Breast epithelium (tissue), 3 donors: ENCODE data around the gene MAU2.

Experiments
- POLR2A ChIP-seq: fragments of 450-650 bp; IDR thresholded peaks from one replicate; pipeline ENCODE4 v1.6.1; 2016; ENCODE audit warnings: antibody characterized with exemption, mild to moderate bottlenecking, moderate library complexity
- POLR2AphosphoS5 ChIP-seq, 3 donors: sonication (generic); formaldehyde crosslinking; IDR thresholded peaks; one replicate each; pipeline ENCODE4 v1.6.1; 2017; ENCODE audit warnings: antibody characterized with exemption in 3 of 3
- TF ChIP-seq, protein P1 (sequence below), 3 donors: fragments of 450-650 bp; IDR thresholded peaks; one replicate each; pipeline ENCODE4 v1.5.1; 2016 to 2017; ENCODE audit warnings: antibody characterized with exemption in 3 of 3, mild to moderate bottlenecking in 3 of 3, moderate library complexity in 3 of 3

DNA sequence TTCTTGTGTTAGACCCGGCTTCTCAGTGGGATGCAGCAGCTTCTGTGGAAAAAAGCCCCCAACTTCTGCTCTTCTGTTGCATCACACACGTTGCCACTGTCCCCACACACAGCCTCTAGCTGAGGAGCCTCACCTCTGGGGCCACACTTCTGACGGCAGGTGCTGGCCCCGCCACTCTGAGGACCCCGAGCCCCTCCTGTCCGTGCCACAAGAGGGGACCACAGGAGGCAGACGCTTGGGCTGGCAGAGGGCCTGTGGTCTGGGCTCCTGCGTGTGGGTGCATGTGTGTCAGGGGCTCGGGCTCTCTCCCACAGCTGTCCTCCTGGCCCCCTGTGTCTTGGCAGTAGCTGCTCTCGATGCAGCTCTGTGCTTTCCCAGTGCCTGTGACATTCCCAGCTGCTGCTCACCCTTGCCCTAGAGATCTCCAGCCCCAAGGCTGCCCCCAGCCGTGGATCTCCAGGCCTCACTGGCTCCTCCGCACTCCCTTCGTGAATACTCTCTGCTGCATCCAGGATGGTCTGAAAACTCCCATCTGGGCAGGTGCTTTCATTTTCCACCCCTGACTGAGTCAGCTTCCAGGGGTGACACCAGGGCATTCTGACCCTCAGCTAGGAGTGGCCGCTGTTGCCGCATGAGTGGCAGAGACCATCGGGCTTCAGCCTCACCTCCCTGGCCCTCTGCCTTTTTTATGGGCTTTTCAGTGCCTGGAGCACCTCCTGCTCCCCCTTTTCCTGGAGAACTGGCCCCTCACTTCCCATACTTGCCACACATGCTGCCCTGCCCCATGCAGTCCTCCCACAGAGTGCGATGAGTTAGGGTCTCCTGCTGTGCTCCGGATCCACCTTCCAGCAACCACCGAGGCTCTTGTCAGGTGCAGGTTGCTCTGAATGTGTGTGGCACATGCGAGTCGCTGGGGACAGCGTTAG lies 13.7 kb downstream of the MAU2 start:
- TF ChIP-seq, protein P1, sequence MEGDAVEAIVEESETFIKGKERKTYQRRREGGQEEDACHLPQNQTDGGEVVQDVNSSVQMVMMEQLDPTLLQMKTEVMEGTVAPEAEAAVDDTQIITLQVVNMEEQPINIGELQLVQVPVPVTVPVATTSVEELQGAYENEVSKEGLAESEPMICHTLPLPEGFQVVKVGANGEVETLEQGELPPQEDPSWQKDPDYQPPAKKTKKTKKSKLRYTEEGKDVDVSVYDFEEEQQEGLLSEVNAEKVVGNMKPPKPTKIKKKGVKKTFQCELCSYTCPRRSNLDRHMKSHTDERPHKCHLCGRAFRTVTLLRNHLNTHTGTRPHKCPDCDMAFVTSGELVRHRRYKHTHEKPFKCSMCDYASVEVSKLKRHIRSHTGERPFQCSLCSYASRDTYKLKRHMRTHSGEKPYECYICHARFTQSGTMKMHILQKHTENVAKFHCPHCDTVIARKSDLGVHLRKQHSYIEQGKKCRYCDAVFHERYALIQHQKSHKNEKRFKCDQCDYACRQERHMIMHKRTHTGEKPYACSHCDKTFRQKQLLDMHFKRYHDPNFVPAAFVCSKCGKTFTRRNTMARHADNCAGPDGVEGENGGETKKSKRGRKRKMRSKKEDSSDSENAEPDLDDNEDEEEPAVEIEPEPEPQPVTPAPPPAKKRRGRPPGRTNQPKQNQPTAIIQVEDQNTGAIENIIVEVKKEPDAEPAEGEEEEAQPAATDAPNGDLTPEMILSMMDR (IDR thresholded peaks at IDR 0.05), result no peak
- TF ChIP-seq POLR2A, result no peak
- TF ChIP-seq POLR2AphosphoS5 (IDR thresholded peaks at IDR 0.05), result no peak
